ENCODE results near the gene CLCF1.

The CLCF1 gene

GRCh38 chr11:67396587-67397389 is 23.4 kb upstream of the CLCF1 start:
- DNase-seq (ENCODE audit: extremely low read depth in 1 of 2, low read depth in 1 of 2): no peak

- DNase-seq (ENCODE audit: extremely low read depth in 1 of 2, low read depth in 1 of 2): no peak
Measured at GRCh38 chr11:67396259-67396581, 22.8 kb upstream of the CLCF1 start.

GRCh38 chr11:67395555-67396258 is 22.3 kb upstream of the CLCF1 start:
- DNase-seq (ENCODE audit: extremely low read depth in 1 of 2, low read depth in 1 of 2): no peak

GRCh38 chr11:67393990-67394389 is 20.6 kb upstream of the CLCF1 start:
- no peak for DNase-seq (ENCODE audit: extremely low read depth in 1 of 2, low read depth in 1 of 2)

GRCh38 chr11:67393437-67393836 is 20.0 kb upstream of the CLCF1 start:
- no peak for DNase-seq (ENCODE audit: extremely low read depth in 1 of 2, low read depth in 1 of 2)

DNA sequence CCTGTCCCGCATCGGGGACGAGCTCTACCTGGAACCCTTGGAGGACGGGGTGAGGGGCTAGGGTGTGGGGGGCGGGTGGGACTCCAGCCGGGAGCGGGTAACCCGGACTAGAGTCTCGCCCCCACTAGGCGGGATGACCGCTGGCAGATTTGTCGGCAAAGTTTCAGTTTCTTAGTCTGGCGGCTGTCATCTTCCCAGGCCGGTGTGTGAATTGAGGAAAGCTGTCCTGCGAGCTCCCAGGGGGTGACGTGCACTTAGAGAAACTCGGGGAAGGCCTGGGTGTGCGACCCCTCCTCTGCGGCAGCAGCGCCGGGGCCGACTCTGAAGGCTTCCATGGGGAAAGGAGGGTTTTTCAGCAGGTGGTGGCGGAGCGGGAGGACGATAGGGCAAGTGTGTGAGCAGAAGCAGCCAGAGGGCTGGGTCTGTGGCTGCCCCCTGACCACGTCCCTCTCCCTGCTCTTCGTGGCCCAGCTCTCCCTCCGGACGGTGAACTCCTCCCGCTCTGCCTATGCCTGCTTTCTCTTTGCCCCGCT is 18.9 kb upstream of the CLCF1 start:
- no peak for DNase-seq (ENCODE audit: extremely low read depth in 1 of 2, low read depth in 1 of 2)

DNA sequence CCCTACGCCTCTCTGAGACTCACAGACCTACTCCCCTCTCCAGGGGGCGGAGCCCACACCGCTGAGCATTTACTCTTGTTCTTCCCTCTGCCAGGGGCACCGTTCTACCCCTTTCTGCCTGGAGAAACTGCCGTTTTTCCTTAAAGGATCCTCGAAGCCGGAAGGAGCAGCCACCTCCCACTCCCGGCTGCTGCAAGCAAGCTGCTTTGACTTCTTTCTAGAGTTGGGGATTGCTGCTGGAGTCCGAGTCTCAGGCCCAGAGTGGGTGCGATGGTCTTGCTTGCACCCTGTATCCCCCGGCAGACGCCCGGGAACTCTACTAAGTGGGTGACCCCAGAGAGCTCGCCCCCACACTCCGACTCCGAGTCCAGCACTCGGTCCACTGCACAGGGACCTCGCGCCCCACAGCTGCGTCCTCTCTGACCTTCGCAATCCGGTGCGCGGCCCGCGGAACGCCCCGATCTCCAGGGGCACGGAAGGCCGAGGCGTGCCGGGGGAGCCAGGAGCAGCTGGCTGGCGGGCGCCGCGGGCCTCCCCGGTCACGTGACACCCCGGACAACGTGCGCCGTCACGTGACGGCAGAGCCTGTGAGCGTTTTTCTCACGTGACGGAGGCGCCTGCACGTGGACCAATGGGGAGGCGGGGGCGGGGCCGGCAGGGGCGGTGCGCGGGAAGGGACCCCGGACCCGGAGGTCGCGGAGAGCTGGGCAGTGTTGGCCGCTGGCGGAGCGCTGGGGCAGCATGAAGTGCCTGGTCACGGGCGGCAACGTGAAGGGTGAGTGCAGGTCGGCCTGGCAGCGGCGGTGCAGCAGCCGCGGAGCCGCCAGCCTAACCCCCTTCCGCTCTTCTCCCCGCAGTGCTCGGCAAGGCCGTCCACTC is 18.1 kb upstream of the CLCF1 start, which contains the start of gene RAD9A:
TSS of gene RAD9A (plus strand) at position 683 of the 879 bp plus-strand sequence. CDS start at position 742, 59 bp downstream.
- DNase-seq (ENCODE audit: extremely low read depth in 1 of 2, low read depth in 1 of 2): peak; percentile 87 to 88

DNA sequence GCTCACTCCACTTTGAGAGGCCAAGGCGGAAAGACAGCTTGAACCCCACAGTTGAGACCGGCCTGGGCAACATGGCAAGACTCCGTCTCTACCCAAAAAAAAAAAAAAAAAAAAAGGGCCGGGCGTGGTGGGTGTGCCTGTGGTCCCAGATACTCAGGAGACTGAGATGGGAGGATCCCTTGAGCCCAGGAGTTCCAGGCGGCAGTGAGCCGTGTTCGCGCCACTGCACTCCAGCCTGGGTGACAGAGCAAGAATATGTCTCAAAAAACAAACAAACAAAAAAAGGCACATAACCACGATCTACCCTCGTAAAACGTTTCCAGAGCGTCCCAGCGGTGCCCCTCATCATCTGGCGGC is 17.5 kb upstream of the CLCF1 start:
- no peak for DNase-seq (ENCODE audit: extremely low read depth in 1 of 2, low read depth in 1 of 2)

DNA sequence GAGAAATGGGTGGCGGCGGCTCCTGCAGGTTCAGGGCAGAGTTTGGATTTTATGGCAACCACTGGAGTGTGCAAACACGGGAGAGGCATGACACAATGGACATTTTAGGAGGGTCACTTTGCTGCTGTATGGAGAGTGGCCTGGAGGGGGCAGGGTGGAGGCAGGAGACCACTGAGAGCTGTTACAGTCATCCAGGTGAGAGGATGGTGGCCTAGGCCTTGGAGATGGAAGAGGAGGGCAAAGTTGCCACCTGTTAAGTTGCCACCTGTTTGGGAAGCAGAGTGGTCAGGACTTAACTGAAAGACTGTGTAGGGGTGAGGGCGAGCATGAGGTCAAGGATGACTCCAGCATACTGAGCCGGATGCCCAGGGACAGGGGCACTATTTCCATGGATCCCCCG is 16.1 kb upstream of the CLCF1 start:
- no peak for DNase-seq (ENCODE audit: extremely low read depth in 1 of 2, low read depth in 1 of 2)

- DNase-seq (ENCODE audit: extremely low read depth in 1 of 2, low read depth in 1 of 2): no peak
Measured at GRCh38 chr11:67387518-67387917, 14.1 kb upstream of the CLCF1 start.

GRCh38 chr11:67387069-67387468 is 13.7 kb upstream of the CLCF1 start:
- no peak for DNase-seq (ENCODE audit: extremely low read depth in 1 of 2, low read depth in 1 of 2)

DNA sequence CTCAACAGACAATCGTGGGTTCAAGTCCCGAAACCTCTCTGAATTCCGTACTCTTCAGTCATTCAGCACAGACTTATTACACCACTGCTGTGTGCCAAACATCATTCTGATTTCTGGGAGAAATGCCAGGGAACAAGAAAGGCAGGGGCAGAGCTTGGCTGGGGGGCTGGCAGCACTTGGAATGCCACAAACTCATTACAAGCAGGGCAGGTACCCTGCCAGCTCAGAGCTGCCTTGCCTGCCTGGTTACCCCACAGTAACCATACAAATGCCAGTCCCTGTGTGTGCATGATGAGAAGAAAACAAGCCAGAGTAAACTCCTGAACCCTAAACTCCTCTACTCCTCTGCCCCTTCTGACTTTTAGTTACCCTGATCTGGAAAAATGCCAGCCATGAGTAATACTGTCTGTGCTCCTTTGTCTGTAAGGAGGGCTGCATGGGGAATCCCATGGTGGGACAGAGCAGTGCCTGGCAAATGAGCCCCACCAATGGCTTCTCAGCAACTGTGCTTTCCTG is 11.5 kb upstream of the CLCF1 start:
- no peak for DNase-seq (ENCODE audit: extremely low read depth in 1 of 2, low read depth in 1 of 2)

DNA sequence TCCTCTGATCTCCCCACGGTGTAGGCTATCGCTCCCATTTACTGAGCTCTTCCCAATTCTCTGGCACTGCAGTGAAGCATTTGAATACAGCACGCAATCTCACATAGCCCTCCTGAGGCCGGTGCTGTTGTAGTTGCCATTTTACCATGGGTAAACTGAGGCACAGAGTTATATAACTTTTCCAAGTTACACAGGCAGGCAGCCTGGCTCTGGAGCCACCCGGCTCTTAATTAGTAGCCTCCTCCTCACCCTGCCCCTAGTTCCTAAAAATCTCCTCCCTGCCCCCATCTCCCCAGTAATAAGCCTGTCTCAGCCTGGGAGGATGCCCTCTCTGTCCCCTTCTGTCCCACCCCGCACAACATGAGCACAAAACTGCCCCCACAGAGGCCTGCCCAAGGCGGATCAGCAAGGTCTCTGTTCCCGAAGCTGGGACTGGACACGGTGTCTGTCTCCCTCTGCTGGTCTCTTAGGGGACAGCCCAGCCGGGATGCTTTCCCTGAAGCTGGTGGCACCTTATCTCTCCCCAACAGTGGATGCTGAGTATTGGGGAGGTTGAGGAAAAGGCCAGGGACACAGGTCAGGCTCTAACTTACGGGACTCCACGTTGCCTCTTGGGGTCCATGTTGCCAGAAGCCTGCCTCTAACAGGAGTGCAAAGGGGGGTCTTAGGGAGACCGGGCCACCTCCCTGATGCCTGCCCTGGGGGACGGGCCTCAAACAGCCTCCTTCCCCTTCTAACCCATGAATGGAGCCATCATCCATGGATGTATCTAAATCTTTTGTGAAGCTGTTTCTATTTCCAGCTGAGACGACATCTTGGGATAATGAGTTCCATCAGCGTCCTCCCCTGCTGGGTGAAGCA is 9.1 kb upstream of the CLCF1 start:
- DNase-seq (ENCODE audit: extremely low read depth in 1 of 2, low read depth in 1 of 2): peak; percentile 69 to 71

DNA sequence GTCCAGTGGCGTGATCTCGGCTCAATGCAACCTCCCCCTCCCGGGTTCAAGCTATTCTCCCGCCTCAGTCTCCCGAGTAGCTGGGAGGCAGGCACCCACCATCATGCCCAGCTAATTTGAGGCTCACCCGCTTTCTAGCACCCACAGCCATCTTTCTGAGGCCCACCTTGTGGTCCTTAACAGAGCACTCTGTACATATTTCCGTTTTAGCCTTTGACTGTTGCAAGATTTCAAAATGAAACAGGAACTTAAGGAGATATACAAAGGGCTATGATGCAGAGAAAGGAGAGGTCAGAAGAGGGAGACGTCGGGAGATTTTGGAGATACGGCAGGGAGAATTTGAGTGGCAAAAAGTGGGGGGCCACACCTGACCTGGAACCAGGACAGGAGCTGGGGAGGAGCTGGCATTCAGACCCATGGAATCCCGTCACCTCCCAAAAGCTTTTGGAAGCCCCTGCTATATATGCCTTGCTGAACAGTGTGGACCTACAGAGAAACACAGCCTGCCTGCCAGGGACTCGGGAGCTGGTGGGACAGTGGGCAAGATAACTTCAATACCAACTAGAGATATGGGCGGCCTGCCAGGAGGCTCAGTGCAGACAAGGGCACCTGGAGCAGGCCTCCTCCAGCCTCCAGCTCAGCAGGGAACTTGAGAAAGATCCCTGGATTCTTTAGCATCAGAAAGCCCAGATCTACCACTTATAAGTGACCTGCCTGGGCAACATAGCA is 8.0 kb upstream of the CLCF1 start:
- DNase-seq (ENCODE audit: extremely low read depth in 1 of 2, low read depth in 1 of 2): no peak

DNA sequence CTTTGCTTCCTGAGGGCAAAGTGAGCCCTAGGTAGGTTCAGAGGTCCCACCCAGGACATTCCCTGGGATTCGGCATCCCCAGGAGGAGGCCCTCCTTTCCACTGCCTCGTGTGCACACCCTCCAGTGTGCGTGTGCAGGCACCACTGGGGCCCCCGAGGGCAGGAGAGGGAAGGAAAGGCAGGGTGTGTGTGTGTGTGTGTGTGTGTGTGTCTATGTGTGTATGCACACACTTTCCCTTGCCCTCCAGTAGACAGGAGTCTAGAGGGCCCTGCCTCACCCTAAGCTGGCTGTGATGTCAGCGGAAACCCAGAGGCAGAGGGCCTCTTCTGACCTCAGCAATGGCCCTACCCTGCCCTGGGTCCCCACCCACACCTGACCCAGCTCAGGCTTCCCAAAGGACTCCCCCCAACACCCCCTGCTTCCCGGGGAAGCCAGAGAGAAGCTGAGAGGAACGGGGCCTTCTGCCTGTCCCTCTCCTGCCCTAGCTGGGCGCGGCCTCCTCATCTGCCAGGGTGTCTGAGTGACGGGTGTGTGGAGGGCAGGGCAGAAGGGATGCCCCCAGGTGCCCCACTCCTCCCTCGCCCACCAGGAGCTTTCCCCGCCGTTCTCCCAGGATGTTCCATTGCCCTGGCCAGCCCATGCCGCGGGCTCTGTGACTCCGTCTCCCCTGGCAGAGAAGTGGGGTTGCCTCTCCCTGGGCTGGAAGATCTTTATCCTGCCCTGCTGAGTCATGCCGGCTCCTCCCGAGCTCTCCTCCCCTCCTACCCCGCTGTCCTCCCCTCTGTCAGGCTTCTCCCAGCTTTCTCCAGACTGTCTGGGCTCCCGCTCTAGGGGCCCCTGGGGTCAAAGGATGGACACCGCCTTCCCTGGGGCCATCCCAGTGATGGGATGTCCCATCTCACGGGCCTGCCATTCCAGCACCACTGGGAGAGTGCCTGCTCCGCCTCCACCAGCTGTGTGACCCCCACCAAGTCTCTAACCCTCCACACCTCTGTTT is 6.0 kb upstream of the CLCF1 start:
- no peak for DNase-seq (ENCODE audit: extremely low read depth in 1 of 2, low read depth in 1 of 2)

- no peak for DNase-seq (ENCODE audit: extremely low read depth in 1 of 2, low read depth in 1 of 2)
Measured at GRCh38 chr11:67378544-67378943, 5.1 kb upstream of the CLCF1 start.

GRCh38 chr11:67376873-67377808 is 3.7 kb upstream of the CLCF1 start:
- no peak for DNase-seq (ENCODE audit: extremely low read depth in 1 of 2, low read depth in 1 of 2)
